ENCODE results near the gene FOXP1. TPM values are rescaled to one million over a fixed set of nuclear protein-coding genes. Genes with fewer than 3 reads are reported as not detected.

Gene FOXP1
- total RNA-seq, 2 experiments from 2014 or later, result 493 to 508 TPM

DNA sequence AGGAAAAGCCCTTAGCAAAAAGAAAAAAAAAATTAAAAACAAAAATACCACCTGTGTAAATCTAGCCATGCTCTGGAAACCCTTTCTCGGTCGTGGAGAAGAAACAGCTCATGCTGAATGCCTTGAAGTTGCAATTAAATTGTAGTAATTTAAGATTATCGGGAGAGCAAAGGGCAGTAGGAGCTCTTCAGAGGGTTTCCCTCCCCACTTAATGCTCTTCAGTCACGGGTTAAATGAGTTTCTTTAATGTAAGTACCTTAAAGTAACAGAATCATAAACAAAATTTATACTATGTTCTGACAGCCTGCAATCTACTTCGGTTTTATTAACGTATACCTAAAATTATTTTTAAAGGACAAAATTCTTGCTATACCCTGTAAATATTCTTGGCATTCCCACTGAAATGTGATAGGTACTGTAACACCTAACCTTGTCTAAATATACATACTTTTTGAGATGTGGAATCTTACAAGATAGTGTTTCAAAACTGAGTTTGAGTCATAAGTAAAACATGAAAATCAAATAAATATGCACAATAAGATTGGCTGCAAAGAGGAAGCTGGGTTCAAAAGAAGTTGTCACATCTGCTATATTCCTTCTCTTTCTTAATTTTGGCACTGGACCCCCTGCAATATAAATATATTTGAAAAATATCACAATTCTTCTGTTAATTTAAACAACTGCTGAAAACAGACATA is 5.3 kb downstream of the FOXP1 start:
- TF ChIP-seq, protein P1, sequence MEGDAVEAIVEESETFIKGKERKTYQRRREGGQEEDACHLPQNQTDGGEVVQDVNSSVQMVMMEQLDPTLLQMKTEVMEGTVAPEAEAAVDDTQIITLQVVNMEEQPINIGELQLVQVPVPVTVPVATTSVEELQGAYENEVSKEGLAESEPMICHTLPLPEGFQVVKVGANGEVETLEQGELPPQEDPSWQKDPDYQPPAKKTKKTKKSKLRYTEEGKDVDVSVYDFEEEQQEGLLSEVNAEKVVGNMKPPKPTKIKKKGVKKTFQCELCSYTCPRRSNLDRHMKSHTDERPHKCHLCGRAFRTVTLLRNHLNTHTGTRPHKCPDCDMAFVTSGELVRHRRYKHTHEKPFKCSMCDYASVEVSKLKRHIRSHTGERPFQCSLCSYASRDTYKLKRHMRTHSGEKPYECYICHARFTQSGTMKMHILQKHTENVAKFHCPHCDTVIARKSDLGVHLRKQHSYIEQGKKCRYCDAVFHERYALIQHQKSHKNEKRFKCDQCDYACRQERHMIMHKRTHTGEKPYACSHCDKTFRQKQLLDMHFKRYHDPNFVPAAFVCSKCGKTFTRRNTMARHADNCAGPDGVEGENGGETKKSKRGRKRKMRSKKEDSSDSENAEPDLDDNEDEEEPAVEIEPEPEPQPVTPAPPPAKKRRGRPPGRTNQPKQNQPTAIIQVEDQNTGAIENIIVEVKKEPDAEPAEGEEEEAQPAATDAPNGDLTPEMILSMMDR (IDR thresholded peaks at IDR 0.05), result no peak
- Mint-ChIP-seq H3K27me3 (no peaks in the 10 kb centered on the region), H3K9me3 (no peaks in the 10 kb centered on the region), H3K36me3 (ENCODE audit: low read depth) (peaks cover 17% of the 10 kb centered on the region), H3K4me1 (ENCODE audit: low read depth) (peaks cover 36% of the 10 kb centered on the region), H3K27ac (peak overlapping the region; percentile 60), H3K4me3 (peak overlapping the region; percentile 43)
- Histone ChIP-seq H3K27ac (ENCODE audit: low read depth in 1 of 2, low read length in 2 of 2) (no peak overlapping the region), H3K27me3 (ENCODE audit: control insufficient read depth in 1 of 2, insufficient read depth in 2 of 2, low read length in 2 of 2) (no peaks in the 10 kb centered on the region), H3K36me3 (ENCODE audit: insufficient read depth, low read length) (no peaks in the 10 kb centered on the region), H3K9me3 (ENCODE audit: control insufficient read depth in 1 of 2, insufficient read depth in 1 of 2, low read length in 2 of 2) (no peaks in the 10 kb centered on the region), H3K4me3 (ENCODE audit: low read length) (no peak overlapping the region), H3K4me1 (ENCODE audit: insufficient read depth, low read length) (peaks cover 20% of the 10 kb centered on the region)
- no peak for ATAC-seq (ENCODE audit: poor library complexity)
- ChIA-PET CTCF (no interaction called here), POLR2A (no interaction called here)
- intact Hi-C loops (cut with DNase I, micrococcal nuclease), result no loop called here
- DNase-seq, result no peak

DNA sequence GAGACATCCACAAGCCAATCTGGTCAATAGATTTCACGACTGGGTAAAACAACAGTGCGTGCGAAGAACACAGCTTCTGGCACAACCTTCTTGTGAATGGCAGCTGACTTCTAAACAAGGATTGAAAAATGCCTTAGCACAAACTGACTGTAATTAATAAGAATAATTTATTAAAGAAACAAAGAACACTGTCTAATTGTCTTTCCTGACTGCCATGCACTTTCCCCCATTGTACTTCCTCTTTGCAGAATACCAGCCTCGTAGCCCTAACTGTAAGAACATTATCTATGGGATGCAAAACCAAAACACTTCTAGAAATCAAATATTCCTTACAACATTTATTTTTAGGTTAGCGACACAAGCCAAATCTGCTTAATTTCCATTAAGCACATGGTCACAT is 6.5 kb downstream of the FOXP1 start:
- no peak overlapping the region for H3K27ac Mint-ChIP-seq
- H3K27me3 ChIP-seq (ENCODE audit: control insufficient read depth in 1 of 2, insufficient read depth in 2 of 2, low read length in 2 of 2), result no peaks in the 10 kb centered on the region
- H3K36me3 Mint-ChIP-seq (ENCODE audit: low read depth), result peaks cover 8% of the 10 kb centered on the region
- intact Hi-C loops (cut with DNase I, micrococcal nuclease), result no loop called here
- H3K4me1 Mint-ChIP-seq (ENCODE audit: low read depth), result peaks cover 36% of the 10 kb centered on the region
- ATAC-seq (ENCODE audit: poor library complexity), result no peak
- peaks cover 12% of the 10 kb centered on the region for H3K4me1 ChIP-seq (ENCODE audit: insufficient read depth, low read length)
- no peak overlapping the region for H3K4me3 ChIP-seq (ENCODE audit: low read length)
- no peaks in the 10 kb centered on the region for H3K27me3 Mint-ChIP-seq
- H3K36me3 ChIP-seq (ENCODE audit: insufficient read depth, low read length), result no peaks in the 10 kb centered on the region
- no peak for DNase-seq
- CTCF ChIA-PET, result no interaction called here
- no peaks in the 10 kb centered on the region for H3K9me3 ChIP-seq (ENCODE audit: control insufficient read depth in 1 of 2, insufficient read depth in 1 of 2, low read length in 2 of 2)
- H3K9me3 Mint-ChIP-seq, result no peaks in the 10 kb centered on the region
- no peak overlapping the region for H3K4me3 Mint-ChIP-seq
- POLR2A ChIA-PET, result no interaction called here
- no peak overlapping the region for H3K27ac ChIP-seq (ENCODE audit: low read depth in 1 of 2, low read length in 2 of 2)
- TF ChIP-seq, protein P1 (IDR thresholded peaks at IDR 0.05), result no peak

DNA sequence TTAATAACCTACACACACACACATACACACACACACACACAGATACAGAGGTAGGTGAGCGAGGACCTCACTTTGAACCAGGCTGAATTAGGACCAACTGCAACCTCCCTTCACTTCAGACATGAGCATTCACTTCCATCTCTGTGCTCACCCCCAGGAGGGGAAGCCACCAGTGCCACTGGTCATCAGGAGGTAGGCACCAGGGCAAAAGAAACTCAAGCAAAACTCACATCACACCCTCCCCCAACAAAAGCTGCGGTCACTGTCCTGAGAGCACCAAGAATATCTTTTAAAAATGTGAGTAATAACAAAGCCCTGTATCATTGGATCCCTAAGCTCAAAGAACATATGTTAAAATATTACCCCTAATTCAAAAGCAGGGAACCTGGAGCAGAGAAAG is 8.1 kb downstream of the FOXP1 start:
- Mint-ChIP-seq H3K4me1 (ENCODE audit: low read depth) (peaks cover 28% of the 10 kb centered on the region), H3K36me3 (ENCODE audit: low read depth) (no peaks in the 10 kb centered on the region), H3K9me3 (no peaks in the 10 kb centered on the region), H3K27ac (no peak overlapping the region), H3K27me3 (no peaks in the 10 kb centered on the region), H3K4me3 (no peak overlapping the region)
- ATAC-seq (ENCODE audit: poor library complexity), result no peak
- H3K27me3 ChIP-seq (ENCODE audit: control insufficient read depth in 1 of 2, insufficient read depth in 2 of 2, low read length in 2 of 2), result no peaks in the 10 kb centered on the region
- ChIA-PET POLR2A (no interaction called here), CTCF (no interaction called here)
- H3K9me3 ChIP-seq (ENCODE audit: control insufficient read depth in 1 of 2, insufficient read depth in 1 of 2, low read length in 2 of 2), result no peaks in the 10 kb centered on the region
- TF ChIP-seq, protein P1 (IDR thresholded peaks at IDR 0.05), result no peak
- no peaks in the 10 kb centered on the region for H3K4me1 ChIP-seq (ENCODE audit: insufficient read depth, low read length)
- H3K27ac ChIP-seq (ENCODE audit: low read depth in 1 of 2, low read length in 2 of 2), result no peak overlapping the region
- intact Hi-C loops (cut with DNase I, micrococcal nuclease), result no loop called here
- no peaks in the 10 kb centered on the region for H3K36me3 ChIP-seq (ENCODE audit: insufficient read depth, low read length)
- no peak for DNase-seq
- no peak overlapping the region for H3K4me3 ChIP-seq (ENCODE audit: low read length)
